GM19043 (cell line): ENCODE results near the gene FOXD3.

Experiments
- ATAC-seq: cut with Tn5 transposase; IDR thresholded peaks from one replicate; pipeline ENCODE4 v1.9.1; 2021; ENCODE audit warnings: low read depth; ENCODE audit not compliant: unreplicated experiment

Gene FOXD3

DNA sequence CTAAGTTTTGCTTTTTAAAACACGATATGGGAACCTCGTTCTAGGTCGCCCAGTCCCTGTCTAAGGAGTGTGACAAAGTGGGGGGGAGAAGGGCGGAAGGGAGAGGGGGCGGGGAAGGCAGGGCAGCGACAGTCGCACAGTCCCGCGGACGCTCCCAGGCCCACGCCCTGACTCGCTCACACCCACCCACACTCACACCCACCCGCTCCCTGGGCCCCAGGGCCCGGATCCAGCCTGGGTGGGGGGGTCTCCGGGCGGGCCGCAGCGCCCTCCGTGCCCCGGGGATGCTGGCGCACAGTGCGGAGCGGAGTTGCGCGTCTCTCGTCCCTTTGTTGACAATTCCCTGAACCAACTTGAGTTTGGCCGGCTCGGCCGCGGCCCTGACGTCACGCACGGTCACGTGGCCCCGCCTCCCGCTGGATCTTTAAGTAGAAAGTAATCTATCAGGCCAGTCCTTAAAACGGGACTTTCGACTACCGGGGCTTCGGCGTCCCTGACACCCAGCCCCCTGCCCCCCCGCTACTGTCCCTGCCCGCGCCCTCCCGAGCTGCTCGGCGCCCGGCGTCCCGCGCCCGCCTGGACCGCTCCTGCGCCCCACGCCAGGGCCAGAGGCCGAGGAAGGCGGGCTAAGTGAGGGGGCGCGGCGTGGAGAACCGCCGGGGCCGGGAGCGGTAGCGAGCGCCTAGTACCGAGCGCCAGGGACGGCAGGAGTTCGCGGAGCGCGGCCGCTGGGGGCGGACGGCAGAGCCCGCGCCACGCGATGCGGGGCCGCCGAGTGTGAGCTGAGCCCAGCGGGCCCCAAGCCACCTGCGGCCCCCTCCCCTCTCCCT lies at the start of gene FOXD3:
FOXD3 (plus strand) TSS at position 454 of the 830 bp plus-strand sequence. CDS start 492 bp downstream, outside the sequence.
- ATAC-seq: no peak

DNA sequence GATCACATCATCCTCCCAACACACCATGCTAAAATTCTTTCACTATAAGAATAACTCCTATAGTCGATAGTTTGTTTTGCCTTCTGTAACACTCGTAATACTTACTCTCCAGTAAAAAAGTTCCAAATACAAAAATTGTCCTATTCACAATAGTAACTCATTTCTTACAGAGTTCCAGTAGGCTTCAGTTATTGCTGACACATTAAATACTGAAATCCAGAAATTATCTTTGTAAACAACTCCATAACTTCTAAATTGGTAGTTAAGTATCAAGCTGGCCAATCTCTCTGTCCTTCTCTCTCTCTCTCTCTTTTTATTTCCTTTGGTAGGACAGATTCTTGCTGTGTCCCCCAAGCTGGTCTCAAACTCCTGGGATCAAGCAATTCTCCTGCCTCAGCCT lies 49.6 kb upstream of the FOXD3 start:
- ATAC-seq: no peak

DNA sequence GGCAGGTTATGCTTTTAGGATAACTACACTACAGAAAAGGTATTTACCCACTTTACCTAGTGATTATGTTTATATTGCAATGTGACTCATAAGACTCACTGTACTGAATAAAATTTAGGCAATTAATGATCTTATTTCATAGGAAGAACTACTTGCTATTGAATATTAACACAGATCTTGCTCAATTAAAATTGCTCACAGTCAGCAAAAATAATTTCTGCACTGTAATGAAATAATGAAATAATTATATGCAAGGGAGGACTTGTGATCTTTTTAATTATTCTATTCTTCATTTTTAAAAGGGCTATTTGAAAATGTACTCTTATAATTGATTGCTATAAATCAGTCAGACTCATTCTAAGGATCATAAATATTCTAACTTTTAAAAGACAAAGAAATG lies 48.0 kb upstream of the FOXD3 start:
- ATAC-seq: no peak

DNA sequence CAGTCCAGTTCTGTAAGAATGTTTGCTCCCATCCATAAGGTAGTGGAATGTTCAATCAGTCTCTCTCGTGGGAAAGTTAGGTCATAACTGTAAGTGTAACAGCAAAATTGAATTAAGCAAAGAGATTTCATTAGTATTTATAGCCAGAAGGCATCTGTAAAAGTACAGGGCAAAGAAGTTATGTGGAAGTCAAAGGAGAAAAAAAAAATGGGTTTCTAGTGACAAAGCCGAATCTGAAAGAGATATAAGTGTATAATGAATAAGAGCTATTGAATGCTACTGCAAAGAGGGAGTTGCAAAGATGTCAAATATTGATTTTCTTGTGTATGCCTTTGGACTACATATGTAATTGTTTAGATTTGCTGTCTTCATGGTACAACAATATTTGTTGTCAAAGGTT lies 47.4 kb upstream of the FOXD3 start:
- no peak for ATAC-seq

DNA sequence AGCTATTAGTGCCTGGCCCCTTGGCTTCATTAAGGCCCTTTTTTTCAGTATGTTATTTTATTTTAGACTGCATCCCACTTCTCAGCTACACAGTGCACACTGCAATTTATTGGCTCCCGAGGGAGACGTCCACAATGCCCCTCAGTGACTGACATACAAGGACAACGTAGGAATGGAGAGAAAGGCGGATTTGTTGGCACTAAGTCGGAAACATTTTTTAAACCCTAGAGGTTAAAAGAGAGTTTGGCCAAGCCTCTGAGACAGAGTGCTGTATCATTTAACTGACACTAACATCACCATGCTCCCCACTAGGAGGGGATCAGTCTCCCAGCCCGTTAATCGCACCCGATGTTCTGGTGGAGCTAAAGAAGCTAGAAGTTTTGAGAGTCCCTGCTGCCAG lies 45.7 kb upstream of the FOXD3 start:
- no peak for ATAC-seq

DNA sequence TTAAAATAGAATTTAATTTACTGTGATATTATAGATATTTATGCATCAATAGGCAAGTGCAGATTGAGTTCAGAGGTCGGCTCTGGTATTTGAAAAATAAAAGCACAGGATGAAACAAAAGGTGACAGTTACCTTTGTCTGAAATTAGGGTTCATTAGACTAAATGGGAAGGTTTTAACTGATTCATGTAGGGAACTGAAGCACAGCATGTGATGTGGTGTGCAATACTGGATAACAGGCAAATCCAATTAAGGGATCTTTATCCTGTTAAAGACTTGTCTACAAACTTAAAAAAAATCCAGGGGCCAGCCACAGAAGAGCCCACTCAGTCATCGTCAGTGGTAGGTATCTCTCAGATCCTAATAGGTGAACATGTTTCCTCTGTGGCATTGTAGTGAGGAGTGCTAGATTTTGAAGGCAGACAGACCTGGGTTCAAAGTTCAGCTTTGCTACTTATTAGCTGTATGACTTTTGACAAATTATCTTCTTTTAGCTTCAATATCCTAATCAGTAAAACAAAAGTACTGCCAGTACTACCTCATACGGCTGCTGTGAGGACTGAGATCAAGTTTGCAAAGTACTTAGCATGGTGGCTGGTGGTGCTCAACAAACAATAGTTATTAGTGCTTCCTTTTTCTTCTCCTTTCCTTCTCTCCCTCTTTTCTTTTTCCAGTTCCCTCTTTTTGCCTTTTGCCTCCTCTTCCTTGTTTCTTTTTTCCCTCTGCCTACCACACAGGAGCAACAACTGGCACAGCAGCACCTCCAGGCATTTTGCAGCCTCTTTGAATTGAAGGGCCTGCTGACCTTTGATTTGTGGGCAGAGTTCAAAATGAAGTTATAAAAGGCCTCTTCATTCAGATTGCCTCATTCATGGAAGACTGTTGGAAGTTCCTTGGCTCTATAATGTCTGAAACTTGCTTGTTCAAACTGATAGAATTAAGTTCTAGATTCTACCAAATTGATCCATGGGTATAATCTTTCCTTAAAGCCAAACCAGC lies 44.9 kb upstream of the FOXD3 start:
- no peak for ATAC-seq

DNA sequence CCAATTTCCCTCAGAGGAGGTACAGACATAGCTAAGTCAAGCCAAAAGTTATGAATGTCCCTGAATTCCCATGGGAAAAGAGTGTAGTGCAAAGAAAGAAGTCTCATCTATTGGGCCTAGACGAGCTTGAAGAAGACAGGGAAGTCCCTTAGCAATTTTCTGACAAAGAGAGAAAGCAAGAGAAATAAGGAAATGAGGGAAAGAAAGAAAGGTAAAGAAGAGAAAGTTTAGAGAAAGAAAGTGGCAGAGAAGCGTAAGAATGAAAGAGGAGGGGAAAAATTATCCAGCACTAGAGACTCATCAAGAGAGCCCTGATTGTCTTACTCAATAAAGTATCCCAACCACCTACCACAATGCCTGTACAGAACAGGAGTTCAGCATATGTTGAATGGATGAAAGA lies 40.6 kb upstream of the FOXD3 start:
- ATAC-seq: no peak

DNA sequence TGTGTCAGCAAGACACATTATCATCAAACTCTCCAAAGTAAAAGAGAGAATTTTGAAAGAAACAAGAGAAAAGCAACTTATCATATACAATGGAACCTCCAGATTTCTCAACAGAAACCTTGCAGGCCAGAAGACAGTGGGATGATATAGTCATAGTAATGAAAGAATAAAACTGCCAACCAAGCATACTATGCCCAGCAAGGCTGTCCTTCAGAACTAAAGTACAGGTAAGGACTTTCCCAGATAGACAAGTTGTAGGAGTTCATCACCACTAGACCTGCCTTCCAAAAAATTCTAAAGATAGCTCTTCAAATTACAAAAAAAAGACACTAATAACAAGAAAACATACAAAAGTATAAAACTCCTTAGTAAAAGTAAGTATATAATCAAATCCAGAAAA lies 33.2 kb upstream of the FOXD3 start:
- ATAC-seq: no peak

DNA sequence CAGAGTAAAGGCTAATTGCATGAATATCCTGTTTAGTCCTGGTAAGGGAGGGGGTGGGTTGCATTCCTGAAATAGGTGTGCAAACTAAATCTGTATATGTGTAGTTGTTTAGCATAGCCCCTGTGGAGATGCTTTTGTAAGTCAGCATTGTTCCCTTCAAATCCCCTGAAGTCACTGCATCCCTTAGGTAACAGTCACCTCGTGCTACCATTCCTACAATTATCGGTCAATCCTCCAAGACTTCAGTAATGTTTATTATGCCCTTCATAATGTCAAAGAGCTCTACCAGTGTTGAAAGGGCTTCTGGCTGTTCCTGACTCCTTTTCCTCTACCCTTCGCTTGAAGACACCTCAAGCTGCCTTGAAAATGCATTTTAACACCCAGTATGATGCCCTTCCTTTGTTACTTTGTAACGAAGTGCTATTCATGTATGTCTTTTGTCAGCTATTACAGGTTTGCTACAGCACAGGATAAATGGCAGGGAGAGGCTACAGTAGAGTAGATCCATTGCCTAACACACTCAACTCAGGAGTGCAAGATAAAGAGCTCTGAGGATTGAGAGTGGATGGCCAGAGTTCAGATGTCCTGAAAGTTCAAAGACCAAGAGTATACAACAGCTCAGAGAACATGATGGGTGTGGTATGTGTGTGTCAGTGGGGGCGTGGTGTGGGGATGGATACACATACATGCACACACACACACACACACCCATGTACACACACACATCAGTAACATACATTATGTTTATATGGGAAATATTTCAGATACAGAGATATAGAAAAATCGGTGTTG lies 27.4 kb upstream of the FOXD3 start:
- no peak for ATAC-seq

DNA sequence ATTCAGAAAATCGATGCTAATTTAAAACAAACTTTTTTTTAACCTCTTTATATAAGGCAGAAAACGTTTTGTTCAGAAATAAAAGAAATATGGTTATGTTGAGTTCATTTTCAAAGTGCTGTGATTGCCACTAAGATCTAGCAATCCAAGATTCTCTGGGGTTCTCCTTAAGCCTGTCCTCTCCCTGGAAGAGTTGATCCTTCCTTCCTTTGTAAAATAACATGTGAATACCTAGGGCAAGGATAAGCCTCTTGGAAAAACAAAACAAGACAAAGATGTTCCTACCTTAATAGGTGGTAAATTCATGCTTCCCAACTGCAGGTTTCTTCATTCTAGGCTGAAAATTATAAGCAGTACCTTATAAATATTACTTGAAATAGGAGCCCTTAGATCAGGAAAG lies 18.0 kb upstream of the FOXD3 start:
- ATAC-seq: no peak

DNA sequence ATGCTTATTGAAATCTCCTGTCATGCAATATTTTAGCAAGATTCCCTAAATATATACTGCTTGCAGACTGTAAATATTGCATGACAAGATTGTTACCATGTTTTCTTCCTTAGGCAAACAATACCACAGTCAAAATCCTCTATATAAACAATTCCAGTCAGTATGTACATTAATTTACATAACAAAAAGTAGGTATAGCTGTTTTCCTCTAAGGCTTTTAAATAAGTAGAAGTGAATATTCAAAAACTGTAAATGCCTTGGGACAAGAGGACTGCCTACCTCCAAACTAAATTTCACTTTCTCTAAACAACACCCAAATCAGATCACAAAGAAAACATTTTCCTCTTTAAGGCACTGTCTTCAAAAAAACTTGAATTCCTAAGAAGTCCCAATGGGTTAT lies 17.3 kb upstream of the FOXD3 start:
- no peak for ATAC-seq

DNA sequence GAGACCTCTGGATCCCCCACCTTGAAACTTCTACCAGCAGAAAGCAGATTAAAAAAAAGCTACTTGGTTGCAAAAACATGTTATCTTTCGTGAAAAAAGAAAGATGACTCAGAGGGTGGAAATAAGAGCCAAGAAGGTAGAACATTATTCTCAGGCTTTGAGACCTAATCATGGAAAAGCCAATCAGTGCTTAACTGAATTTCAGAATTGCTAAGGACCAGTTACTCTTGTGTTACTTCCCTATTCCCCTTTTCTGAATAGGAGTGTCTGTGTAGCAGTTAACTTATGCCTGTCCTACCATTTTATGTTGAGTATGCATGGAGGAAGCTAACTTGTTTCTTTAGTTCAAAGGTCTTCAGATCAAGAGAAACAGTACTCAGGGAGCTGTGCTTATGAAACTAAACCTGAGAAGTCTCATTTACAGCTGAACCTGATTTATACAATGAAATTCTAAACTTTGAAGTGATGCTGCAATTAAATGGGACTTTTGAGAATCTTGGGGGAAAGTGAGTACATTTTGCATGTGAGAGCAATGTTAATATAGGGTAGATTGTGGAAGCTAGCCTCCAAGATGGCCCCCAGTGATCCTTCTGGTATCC lies 15.1 kb upstream of the FOXD3 start:
- ATAC-seq: no peak

DNA sequence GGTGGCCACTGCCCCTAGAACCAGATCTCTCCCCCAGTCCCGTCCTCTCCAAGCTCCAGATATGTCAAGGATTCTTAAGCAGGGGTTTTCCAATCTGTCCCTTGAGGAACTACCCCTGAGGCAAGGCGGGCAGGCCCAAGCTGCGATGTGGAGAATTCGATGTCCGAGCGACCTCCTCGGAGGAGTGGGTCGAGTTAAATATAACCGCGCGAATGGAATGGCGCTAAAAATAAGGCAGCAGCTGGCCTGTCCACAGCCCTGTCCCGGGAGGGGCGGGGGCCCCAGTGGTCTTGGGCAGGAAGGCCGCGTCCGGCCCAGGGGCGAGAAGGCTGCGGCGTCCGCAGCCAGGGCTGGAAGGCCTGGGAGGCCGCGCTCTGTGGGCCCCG lies 5.8 kb upstream of the FOXD3 start:
- no peak for ATAC-seq

DNA sequence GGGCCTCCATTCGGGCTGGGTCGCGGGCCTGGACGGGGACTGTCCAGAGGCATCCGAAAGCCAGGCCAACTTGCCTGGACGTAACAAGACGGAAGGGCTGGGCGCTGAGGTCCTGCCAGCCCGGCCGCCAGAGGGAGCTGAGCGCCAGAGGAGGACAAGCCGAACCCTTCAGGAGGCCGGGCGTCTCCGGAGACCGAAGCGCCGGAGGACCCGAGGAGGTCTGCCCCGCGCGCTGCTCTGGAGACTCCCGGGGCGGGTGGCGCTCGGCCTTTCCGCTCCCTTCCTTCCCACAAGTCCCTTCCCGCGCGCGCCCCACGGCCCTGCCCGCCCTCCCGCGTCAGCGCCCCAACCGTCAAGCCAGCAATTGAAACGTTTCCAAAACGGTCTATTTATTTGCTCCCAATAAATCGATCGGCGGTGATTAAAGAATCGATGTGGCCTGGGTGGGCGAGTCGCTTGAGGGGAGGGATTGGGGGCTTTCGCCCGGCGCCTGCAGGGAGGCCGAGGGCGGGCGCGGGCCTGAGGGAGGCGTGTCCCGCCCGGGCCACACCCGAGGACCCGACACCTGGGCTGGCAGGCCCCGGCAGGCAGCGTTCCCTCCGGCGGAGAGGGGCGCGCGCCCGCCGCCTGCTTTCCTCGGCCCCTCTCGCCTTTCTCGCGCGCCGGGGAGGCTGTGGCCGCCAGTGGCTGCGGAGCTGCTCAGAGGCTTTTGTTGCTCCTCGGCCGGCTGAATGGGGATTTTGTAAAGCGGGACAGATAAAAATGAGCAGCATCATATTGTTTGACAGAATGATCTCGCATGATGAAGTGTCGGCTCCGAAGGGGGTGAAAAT lies 5.2 kb upstream of the FOXD3 start:
- peak; percentile 52 for ATAC-seq

DNA sequence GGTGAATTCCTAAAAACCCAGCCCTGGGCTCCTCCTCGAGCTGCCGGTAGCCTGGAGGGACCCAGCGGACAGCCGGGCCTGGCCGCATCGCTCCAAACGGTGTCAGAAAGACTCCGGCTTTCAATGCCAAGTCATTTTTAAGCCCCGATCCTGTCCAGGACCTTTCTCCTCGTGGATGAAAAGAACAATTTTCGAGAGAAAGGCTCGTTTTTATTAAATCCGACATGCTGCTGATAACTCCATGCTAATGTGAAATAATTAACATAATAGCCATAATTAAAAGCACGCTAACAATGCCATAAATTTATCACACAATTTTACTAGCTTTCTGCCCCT lies 4.6 kb upstream of the FOXD3 start:
- ATAC-seq: no peak

DNA sequence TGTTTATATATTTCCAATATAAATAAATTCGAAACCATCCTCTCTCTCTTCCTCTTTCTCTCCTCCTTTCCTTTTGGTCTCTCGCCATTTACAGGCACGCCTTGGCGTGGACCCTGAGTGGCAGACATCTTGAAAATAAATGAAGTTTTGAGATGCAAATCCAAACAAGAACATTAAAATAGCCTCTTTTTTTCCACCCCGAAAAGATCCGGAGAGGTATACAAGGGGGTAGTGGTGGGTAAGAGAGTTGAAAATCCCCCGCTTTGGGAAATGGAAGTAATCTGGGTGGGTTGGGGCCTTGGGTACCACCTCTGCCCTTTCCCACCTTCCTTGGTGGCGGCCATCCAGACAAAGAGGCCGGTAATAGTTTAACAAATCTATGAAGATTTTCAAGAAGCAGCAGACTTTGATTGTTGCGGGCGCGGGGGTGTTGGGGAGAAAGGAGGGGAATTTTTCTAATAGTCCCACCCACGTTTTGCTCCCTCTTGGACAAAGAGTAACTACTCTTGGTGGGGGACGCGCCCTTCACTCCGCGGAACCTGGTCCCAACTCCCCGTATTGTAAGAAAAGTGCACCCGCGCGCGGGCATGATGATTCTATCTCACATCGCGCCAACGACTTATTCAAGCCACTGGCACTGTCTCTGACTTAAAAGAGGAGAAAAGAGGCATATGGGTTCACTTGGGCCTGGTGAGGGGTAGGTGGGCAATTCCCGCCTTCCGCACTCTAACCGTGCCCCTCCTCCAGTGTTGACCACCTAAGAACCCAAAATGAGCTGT lies 4.0 kb upstream of the FOXD3 start:
- no peak for ATAC-seq

DNA sequence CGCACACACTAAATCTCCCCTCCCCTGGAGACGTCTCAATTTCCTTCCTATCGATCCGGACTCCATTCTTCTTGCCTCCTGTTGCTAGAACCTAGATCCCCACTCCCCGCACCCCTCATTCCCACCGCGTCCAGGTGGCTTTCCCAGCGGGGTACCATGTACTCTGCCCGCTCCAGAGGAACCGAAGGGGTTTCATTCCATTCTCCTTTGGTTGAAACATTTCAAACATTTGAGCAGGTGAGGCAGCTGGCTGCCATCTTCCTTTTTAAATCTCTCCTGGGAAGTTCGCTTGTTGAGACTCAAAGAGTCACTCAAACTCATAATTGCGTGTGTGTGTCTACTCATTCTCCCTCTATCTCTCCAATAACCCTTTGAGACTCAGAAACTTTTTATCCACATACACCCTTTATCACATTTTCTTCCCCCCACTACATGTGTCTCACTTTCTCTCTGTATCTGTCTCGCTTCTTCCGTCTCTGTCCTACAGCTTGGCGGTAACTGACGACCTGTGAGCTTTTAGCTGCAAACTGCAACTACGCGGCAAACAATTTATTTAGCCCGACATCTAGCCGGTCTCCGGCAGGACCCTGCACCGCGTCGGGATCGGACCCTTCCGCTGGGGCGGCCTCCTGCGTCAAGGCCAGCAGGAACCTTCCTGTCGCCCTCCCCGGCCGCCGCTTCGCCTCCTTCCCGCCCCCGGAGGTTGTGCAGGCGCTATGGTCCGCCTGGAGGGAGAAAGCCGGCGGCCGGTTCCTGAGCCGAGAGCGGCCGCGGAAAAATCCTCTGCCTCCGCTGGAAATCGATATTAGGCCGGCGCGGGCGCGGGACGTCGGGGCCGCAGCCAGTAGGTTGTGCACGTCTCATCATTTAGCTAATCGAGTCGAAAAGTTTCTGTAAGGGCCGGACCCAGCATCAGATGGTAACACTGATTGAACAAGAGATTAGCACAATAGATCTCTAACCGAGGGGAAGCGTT lies 3.0 kb upstream of the FOXD3 start:
- no peak for ATAC-seq
